22Rv1 (cell line): ENCODE measurements around the gene LENEP.
A peak's percentile ranks its signal among the peaks of the same experiment; 100 is the strongest.

ENCODE experiments used
- H3K27ac ChIP-seq: fragments of 450-650 bp; 2 replicates; pipeline ENCODE4 v1.5.1; 2017
- ZFX ChIP-seq: fragments of 450-650 bp; IDR thresholded peaks from 2 replicates; pipeline ENCODE4 v1.6.1; 2017; ENCODE audit warnings: antibody characterized with exemption, borderline replicate concordance
- TF ChIP-seq, protein P1 (sequence below): fragments of 450-650 bp; IDR thresholded peaks from 2 replicates; pipeline ENCODE4 v1.5.1; 2017; ENCODE audit warnings: mild to moderate bottlenecking

LENEP gene

DNA sequence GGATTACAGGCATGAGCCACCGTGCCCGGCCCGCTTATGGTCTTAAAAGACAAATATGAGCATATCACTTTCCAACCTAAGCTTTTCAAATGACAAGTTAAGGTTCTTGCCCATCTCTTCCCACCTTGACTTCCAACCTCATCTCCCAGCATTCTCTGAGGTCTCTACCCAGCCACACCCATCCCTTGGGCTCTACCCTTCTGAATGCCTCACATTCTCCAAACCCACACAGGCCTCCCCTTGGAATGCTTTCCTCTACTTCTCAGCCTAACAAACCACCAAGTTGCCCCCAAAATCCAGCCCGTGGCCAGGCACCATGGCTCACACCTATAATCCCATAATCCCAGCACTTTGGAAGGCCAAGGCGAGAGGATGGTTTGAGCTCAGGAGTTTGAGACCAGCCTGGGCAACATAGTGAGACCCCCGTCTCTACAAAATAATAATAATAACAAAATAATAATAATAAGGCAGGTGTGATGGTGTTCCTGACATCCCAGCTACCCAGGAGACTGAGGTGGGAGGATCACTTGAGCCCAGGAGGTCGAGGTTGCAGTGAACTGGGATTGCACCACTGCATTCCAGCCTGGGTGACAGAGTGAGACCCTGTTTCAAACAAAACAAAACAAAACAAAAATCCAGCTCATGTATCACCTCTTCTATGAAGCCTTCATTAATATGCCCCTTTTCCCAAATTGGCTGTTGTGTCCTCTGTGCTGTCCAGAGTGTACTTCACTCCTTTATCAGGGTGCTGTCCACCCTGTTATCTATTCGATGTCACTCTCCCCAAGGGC is 28.9 kb downstream of the LENEP start:
- TF ChIP-seq ZFX, result no peak
- TF ChIP-seq, protein P1, sequence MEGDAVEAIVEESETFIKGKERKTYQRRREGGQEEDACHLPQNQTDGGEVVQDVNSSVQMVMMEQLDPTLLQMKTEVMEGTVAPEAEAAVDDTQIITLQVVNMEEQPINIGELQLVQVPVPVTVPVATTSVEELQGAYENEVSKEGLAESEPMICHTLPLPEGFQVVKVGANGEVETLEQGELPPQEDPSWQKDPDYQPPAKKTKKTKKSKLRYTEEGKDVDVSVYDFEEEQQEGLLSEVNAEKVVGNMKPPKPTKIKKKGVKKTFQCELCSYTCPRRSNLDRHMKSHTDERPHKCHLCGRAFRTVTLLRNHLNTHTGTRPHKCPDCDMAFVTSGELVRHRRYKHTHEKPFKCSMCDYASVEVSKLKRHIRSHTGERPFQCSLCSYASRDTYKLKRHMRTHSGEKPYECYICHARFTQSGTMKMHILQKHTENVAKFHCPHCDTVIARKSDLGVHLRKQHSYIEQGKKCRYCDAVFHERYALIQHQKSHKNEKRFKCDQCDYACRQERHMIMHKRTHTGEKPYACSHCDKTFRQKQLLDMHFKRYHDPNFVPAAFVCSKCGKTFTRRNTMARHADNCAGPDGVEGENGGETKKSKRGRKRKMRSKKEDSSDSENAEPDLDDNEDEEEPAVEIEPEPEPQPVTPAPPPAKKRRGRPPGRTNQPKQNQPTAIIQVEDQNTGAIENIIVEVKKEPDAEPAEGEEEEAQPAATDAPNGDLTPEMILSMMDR, result no peak
- peak overlapping the region; percentile 98 for H3K27ac ChIP-seq

- H3K27ac ChIP-seq, result peak overlapping the region; percentile 98
- no peak for TF ChIP-seq ZFX
- TF ChIP-seq, protein P1, result no peak
These were observed 29.5 kb downstream of the LENEP start for GRCh38 chr1:155022927-155023236.

GRCh38 chr1:155023627-155024026 is 30.2 kb downstream of the LENEP start:
- H3K27ac ChIP-seq, result peak overlapping the region; percentile 98
- no peak for TF ChIP-seq ZFX
- TF ChIP-seq, protein P1, result no peak

DNA sequence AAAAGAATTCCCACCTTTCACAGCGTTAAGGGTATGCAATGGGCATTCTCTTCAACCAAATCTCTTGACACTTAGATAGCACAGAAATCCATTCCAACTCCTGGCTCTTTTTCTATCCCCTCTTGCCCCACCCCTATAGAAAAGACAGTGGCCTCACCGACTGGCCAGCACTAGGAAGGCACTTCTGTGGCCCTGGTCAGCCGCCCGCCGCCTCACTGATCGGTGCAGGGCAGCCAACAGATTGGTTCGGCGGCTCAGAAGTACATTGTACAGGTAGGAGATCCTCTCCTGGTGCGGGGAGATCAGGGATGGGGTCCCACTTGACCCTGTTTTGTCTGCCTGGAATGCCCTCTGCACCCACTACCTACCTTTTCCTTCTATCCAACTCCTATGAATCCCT is 30.9 kb downstream of the LENEP start:
- TF ChIP-seq, protein P1, result no peak
- no peak for TF ChIP-seq ZFX
- peak overlapping the region; percentile 39; the same call in 1 of the 2 replicates for H3K27ac ChIP-seq

DNA sequence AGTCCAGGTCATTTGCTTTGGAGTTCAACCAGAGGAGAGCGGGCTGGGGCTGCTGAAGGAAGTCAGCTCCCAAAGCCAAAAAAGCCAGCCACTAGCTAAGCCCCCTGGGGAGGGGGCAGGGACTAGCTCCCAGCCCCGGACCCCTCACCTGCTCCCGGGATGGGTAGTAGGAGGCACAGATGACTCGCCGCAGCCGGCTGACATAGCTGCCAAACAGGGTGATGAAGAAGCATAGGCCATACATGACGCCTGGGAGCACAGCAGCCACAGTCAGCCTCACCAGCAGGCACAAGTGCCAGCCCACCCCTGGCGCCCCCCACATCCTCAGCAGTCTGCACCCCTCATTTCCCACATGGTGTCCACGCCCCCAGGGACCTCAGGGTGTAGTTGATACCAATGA is 32.8 kb downstream of the LENEP start:
- TF ChIP-seq, protein P1, result no peak
- no peak for TF ChIP-seq ZFX

DNA sequence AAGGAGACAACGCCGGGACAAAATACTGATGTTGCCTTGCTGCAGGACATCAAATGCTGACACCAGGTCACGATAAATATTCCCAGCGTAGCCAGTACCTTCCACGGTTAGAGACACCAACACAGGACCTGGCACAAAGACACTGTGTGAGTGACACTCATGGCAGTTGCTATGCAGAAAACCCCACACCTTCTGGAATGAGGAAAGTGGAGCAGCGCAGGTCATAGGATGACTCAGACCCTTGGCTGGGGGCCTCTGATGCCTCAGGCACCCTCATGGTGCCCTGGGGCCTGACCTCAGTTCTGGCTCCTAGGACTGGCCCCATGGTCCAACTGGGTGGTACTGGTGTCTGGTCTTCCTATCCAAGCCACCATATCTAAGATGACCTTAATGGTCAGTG is 33.2 kb downstream of the LENEP start:
- H3K27ac ChIP-seq, result no peak overlapping the region
- TF ChIP-seq ZFX, result no peak
- TF ChIP-seq, protein P1, result no peak

More for the DNA sequence above, 32.8 kb downstream of the LENEP start:
- H3K27ac ChIP-seq, result peak overlapping the region; percentile 39

DNA sequence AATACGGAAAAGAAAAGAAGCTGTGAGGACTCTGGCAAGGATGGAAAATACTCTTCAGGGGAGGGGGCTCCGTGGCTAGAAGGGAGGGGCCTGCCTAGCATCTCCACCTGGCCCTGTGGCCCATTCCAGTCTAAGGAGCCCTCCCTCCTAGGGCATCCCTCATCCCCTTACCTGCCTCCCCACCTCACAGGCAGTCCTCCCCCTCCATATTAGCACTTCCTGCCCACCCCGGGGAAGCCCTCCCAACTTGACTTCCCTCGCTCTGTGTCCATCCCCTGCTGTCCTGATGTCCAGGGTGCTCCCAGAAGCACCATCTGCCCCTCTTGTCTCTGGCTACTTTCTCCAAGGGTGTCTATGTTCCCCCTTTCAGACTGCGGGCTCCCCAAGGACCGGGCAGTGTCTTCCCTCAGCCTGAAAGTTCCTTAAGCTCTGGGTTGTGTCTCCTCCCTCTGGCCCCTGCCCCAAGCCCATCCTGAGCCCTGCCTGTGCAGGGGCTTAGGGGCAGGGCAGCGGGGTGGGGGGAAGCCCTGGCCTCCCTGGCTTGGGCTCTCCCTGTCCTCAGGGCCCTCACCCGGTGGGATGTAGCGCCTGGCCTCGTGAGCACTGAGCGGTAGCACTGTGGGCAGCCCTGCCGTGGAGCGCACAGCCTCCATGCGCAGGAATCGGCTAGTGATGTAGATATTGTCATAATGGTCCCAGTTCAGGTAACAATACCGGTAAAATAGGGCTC is 36.3 kb downstream of the LENEP start:
- H3K27ac ChIP-seq, result no peak overlapping the region
- TF ChIP-seq ZFX, result no peak
